Activated T-cell treated with anti-CD3 and anti-CD28 coated beads, Interleukin-2, amount 50 U/mL, for 72 hours (primary cell): ENCODE measurements around the gene AFF3. TPM values are rescaled to one million over a fixed set of nuclear protein-coding genes. Genes with fewer than 3 reads are reported as not detected.

ENCODE experiments used
- ATAC-seq, 2 donors: fragments of 150-1000 bp; cut with Tn5 transposase; replicated peaks in 1 of 2; 2 replicates each; pipeline ENCODE4 v1.10.0; 2021; ENCODE audit warnings: moderate library complexity in 2 of 2, mild to moderate bottlenecking in 1 of 2
- DNase-seq, 2 donors: peaks; one replicate each; pipeline ENCODE4 v3.0.0; 2021 to 2022; ENCODE audit warnings: mixed read lengths in 1 of 2
- H3K27ac Mint-ChIP-seq: one replicate; pipeline ENCODE4 v1.8.0; 2022; ENCODE audit warnings: mild to moderate bottlenecking, moderate library complexity, mixed read lengths
- H3K27me3 Mint-ChIP-seq: one replicate; pipeline ENCODE4 v1.8.0; 2022; ENCODE audit warnings: low read depth, mixed read lengths
- H3K36me3 Mint-ChIP-seq, 2 donors: one replicate each; pipeline ENCODE4 v1.8.0; 2022; ENCODE audit warnings: mixed read lengths in 2 of 2, mild to moderate bottlenecking in 1 of 2; ENCODE audit not compliant: insufficient read depth in 2 of 2
- H3K4me1 Mint-ChIP-seq: one replicate; pipeline ENCODE4 v1.8.0; 2022; ENCODE audit warnings: low read depth, mixed read lengths
- H3K4me3 Mint-ChIP-seq, 2 donors: one replicate each; pipeline ENCODE4 v1.8.0; 2022; ENCODE audit warnings: mild to moderate bottlenecking in 2 of 2, mixed read lengths in 2 of 2, moderate library complexity in 2 of 2
- H3K9me3 Mint-ChIP-seq, 2 donors: one replicate each; pipeline ENCODE4 v1.8.0; 2022; ENCODE audit warnings: mixed read lengths in 2 of 2
- total RNA-seq, 2 donors: library from RNA; stranded (reverse); gene quantifications; one replicate each; pipeline ENCODE4 v1.2.3, GENCODE V29; 2022

AFF3 gene
- total RNA-seq, 2 donors from 2014 or later: 0.39 to 2.6 TPM

DNA sequence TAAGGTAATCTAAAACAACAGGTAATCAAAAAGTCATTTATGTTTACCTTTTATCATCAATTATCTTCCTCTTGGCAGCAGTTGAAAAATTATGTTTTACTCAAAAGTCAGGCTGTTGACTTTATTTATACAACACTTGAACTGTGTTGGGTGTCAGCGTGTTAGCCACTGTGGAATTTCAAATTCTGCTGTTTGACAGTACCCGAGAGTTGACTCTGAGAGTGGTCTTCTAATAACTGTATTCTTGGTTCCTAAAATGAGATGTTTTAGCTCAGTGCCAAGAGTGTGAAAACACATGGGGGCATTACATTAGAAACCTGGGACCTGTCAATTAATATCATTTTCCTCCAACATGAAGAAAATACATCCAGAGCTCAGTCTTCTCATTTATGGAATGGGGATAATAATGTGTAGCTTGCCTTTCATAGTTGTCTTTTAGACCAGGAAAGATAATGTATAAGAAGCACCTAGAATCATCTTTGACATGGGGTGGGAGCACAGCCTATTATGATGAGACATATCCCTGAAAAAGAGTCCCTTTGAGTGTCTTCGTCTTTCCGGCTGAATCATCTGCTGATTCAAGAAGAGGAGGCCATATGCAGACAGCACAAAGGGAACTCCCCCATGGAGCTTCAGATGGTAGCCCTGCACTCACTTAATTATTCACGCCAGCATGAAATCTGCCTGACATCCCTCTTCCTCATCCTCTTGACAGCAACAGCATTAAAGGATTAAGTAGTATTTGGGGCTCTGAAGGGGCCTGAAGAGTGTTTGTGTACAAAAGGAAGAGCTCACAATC lies 89.1 kb downstream of the AFF3 start:
- Mint-ChIP-seq H3K27me3 (no peaks in the 10 kb centered on the region), H3K4me3 (no peak overlapping the region), H3K27ac (no peak overlapping the region), H3K9me3 (no peaks in the 10 kb centered on the region), H3K4me1 (peaks cover 15% of the 10 kb centered on the region), H3K36me3 (no peaks in the 10 kb centered on the region)
- DNase-seq: no peak
- ATAC-seq: no peak

DNA sequence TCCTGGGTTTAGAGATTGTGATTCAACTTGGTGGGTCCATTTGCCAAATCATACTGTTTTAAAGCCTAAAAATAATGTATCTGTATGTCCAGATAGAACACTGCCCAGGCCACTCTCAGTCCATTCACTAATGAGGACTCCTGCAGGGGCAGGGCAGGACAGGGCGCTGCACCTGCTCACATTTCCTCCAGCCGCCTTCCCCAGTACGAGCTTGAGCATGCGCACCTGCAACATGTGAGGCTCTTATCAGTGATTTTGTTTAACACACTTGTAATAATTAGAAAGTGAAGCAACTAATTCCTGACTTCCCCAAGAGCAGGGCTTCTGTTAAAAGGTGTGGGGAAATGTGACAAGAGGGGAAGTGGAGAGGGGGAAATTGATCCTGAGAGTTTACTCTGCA lies 89.7 kb downstream of the AFF3 start:
- H3K36me3 Mint-ChIP-seq: no peaks in the 10 kb centered on the region
- H3K9me3 Mint-ChIP-seq: no peaks in the 10 kb centered on the region
- H3K27me3 Mint-ChIP-seq: no peaks in the 10 kb centered on the region
- no peak for DNase-seq
- ATAC-seq: no peak
- H3K4me3 Mint-ChIP-seq: no peak overlapping the region
- no peak overlapping the region for H3K27ac Mint-ChIP-seq
- peaks cover 13% of the 10 kb centered on the region for H3K4me1 Mint-ChIP-seq

DNA sequence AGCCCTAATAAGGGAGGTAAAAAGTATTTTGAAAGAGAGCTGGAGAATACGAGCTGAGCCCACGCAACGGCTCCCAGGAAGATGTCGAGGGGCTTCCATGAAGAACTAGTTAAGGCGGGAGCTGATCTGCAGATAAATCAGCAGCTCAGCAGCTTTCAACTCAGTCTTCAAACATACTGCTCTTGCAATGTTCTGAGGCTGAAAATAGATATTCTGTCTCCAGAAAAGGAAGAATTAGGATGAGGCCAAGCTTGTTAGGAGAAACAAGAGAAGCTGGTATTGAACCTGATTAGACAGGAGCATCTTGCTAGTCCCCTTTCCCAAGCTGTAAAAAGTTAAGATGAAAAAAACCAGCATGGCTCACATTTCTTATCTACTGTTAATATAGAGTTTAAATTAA lies 91.1 kb downstream of the AFF3 start:
- peaks cover 8% of the 10 kb centered on the region for H3K4me1 Mint-ChIP-seq
- no peak overlapping the region for H3K4me3 Mint-ChIP-seq
- ATAC-seq (no peak), DNase-seq (no peak)
- H3K9me3 Mint-ChIP-seq: no peaks in the 10 kb centered on the region
- no peaks in the 10 kb centered on the region for H3K36me3 Mint-ChIP-seq
- H3K27ac Mint-ChIP-seq: no peak overlapping the region
- no peaks in the 10 kb centered on the region for H3K27me3 Mint-ChIP-seq

DNA sequence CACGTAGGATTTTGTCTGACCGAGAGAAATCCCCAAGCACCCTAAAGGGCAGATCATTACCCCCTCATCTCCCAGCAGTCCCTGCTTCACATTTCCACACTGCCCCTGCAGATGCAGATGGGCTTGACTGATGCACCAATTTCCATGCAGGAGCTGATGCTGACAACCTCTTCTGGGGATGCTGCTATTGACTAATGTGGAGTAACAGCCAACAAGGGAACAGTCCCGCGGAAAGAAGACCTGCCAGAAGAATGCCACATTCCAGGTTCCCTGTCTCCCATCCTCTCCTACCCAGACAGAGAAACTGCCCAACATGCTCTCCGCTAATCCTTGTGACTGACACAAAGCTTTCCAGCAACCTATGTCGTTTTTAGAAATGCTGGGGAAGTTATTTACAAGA lies 91.7 kb downstream of the AFF3 start:
- H3K4me3 Mint-ChIP-seq: no peak overlapping the region
- ATAC-seq (no peak), DNase-seq (no peak)
- no peaks in the 10 kb centered on the region for H3K36me3 Mint-ChIP-seq
- no peak overlapping the region for H3K27ac Mint-ChIP-seq
- no peaks in the 10 kb centered on the region for H3K27me3 Mint-ChIP-seq
- H3K4me1 Mint-ChIP-seq: peaks cover 8% of the 10 kb centered on the region
- no peaks in the 10 kb centered on the region for H3K9me3 Mint-ChIP-seq

DNA sequence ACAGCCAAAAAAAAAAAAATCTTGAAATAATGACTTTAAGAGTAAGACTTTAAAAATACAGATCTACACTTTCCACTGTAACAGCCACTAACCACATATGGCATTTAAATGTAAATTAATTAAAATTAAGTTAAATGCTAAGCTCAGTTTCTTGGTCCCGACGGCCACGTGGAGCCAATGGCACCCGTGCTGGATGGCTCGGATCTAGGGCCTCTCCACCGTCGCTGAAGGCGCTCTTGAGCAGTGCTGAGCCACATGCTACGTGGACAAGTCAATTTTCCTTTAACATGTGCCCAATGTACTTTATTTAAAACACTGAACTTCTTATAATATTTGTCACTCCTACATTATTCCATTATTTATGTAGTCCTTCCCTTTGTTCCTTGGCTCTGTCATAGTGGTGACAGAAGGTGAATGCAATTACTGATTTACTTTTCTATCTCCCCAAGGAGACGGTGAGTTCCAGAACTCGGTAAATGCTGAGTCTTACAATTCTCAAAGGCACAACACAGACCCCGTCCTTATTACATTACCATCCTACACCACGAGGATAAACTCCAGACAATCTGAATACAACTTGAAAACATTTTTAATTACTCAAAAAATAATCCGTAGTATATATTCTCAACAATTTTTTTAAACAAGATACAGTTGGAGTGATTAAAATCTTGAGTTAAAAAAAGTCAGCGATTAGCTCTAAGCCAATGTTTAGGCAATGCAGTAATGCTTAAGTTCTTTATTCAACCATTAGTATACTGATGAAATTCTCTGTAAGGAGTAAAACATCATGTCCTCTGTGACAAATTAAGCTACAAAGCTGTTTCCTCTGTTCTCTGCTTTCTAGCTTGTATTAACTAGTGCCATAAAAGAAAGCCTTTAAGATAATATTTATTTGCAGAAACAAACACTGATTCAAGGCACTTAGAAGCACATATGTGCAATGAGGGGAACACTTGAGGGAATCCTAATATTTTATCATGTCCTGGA lies 95.1 kb downstream of the AFF3 start:
- H3K27me3 Mint-ChIP-seq: no peaks in the 10 kb centered on the region
- H3K9me3 Mint-ChIP-seq: no peaks in the 10 kb centered on the region
- ATAC-seq (no peak), DNase-seq (no peak)
- no peak overlapping the region for H3K4me3 Mint-ChIP-seq
- no peaks in the 10 kb centered on the region for H3K4me1 Mint-ChIP-seq
- no peaks in the 10 kb centered on the region for H3K36me3 Mint-ChIP-seq
- no peak overlapping the region for H3K27ac Mint-ChIP-seq

DNA sequence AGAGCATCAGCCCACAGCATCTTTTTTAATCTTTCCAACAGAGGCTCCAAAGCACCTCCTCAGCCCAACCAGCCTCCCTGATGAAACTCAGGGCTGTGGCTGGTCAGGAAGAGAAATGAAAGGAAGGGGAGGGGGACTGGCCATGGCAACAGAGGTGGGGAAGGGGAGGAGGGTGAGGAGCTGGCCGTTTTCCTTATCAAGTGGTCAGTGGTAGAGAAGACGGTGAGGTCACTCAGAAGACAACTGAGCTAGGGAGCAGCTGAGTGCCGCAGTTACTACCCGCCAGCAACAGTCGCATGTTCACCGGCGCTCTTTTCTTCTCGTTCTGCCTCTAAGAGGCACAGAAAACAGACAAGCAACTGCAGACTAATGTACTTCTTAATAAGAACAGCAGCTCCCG lies 97.4 kb downstream of the AFF3 start:
- Mint-ChIP-seq H3K4me3 (no peak overlapping the region), H3K9me3 (no peaks in the 10 kb centered on the region), H3K27me3 (no peaks in the 10 kb centered on the region), H3K27ac (no peak overlapping the region), H3K4me1 (no peaks in the 10 kb centered on the region), H3K36me3 (no peaks in the 10 kb centered on the region)
- no peak for DNase-seq
- no peak for ATAC-seq

DNA sequence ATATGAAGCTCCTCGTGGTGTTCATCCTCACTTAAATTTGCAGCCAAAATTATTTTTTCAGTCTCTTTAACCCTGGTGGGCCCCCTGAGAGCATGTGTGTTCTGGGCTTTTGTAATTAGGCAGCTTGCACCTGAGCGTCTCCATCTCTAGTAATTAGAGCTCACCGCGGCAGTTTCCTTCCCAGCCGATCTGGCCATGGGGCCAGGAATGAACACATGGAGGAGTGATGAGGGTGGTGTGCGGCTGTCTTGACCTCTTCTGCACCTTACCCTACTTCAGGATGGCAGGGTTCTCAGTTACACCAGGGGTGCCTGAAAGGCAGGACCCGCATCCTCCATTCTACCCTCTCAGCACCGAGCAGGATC lies 98.5 kb downstream of the AFF3 start:
- no peak overlapping the region for H3K4me3 Mint-ChIP-seq
- ATAC-seq (no peak), DNase-seq (no peak)
- no peak overlapping the region for H3K27ac Mint-ChIP-seq
- H3K27me3 Mint-ChIP-seq: no peaks in the 10 kb centered on the region
- H3K9me3 Mint-ChIP-seq: no peaks in the 10 kb centered on the region
- H3K4me1 Mint-ChIP-seq: no peaks in the 10 kb centered on the region
- no peaks in the 10 kb centered on the region for H3K36me3 Mint-ChIP-seq

DNA sequence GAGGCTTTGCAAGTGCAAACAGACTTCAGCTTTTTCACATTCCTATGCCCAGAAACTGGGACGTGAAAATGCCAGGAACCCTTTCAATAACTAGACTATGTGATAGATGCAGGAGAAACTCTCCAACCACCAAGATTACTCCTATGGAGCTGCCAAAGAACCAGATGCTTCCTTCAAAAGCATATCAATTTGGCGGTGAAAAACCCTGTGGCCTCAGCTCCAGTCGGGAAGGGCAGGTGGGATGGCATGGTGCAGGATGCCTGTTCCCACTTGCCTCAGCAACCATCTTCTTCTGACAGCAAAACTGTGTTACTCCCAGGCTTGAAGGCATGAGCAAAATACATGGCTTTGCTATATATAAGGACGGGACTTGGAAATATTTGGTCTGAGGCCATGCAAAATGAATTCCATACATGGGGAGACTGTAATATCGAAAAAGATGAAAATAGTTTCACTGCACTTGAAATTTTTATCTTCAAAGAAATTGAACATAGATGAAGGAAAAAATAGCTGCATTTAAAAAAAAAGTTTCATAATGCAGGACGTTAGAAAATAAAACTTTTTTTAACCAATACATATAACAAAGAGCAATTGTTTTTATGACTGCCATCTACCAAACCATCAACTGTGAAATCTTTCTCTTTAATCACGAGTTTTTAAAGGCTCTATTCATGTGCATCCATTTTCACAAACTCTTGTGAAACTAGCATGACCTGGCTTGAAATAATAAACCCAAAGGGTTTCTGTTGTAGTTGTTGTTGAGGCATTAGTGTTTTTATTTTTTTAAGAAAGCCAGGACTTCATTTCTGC lies 99.1 kb downstream of the AFF3 start:
- H3K36me3 Mint-ChIP-seq: no peaks in the 10 kb centered on the region
- no peaks in the 10 kb centered on the region for H3K9me3 Mint-ChIP-seq
- H3K27ac Mint-ChIP-seq: no peak overlapping the region
- no peaks in the 10 kb centered on the region for H3K27me3 Mint-ChIP-seq
- ATAC-seq: no peak
- no peaks in the 10 kb centered on the region for H3K4me1 Mint-ChIP-seq
- no peak for DNase-seq
- no peak overlapping the region for H3K4me3 Mint-ChIP-seq

DNA sequence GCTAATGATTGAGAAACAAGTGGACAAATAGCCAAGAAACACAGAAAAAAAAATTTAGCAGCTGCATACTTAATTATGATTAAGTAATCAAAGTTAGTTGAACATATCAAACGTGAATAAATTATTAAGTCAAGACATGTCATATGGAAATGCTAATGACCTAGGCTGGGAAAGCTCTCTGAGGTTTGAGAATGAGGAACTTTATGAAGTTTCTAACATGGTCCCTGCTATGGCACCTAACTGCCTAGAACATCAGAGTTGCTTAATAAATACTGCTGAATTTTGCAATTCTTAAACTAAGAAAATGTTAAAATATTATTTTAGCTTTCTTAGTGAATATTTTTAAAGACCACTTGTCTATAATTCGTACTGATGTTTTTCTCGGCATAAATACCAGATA lies 99.8 kb downstream of the AFF3 start:
- Mint-ChIP-seq H3K9me3 (no peaks in the 10 kb centered on the region), H3K4me3 (no peak overlapping the region), H3K27ac (no peak overlapping the region), H3K4me1 (no peaks in the 10 kb centered on the region), H3K27me3 (no peaks in the 10 kb centered on the region), H3K36me3 (no peaks in the 10 kb centered on the region)
- ATAC-seq (no peak), DNase-seq (no peak)

DNA sequence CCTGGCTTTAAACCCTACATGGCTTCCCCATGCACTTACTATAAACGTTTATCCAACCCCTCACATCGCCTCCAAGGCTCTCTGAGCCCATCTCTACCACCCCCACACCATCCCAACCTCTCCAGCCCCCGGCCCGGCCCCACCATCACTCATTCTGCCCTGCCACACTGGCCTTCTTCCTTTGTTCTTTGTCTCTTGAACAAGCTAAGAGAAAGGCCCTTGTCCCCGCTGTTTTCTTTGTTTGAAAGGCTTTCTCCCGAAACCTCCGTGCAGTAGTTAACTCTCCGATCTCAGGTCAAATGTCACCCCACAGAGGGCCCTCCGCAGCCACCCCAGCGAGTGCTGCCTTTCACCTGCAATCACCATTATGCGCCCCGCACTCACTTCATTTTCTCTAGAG lies 100.4 kb downstream of the AFF3 start:
- no peaks in the 10 kb centered on the region for H3K27me3 Mint-ChIP-seq
- H3K4me3 Mint-ChIP-seq: no peak overlapping the region
- no peaks in the 10 kb centered on the region for H3K36me3 Mint-ChIP-seq
- no peaks in the 10 kb centered on the region for H3K9me3 Mint-ChIP-seq
- no peaks in the 10 kb centered on the region for H3K4me1 Mint-ChIP-seq
- no peak overlapping the region for H3K27ac Mint-ChIP-seq
- DNase-seq (no peak), ATAC-seq (no peak)

DNA sequence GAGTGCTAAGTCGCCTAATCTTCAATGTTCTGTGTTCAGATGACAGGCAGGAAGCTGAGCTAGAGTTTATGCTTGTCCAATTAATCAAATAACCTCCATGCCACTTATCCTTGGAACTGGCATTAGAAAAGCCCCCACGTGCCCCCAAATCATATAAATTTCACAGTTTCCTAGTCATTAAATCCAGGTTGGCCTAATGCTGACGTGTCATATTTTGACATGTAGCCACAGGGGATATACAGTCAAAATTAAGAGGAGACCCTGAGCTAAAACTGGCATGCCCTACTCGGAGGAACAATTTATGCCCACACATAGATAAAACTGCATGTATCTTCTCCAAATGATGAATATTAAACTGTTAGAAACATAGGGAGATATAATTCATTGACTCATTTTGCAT lies 101.0 kb downstream of the AFF3 start:
- H3K27me3 Mint-ChIP-seq: no peaks in the 10 kb centered on the region
- no peak for ATAC-seq
- no peaks in the 10 kb centered on the region for H3K36me3 Mint-ChIP-seq
- no peak overlapping the region for H3K27ac Mint-ChIP-seq
- H3K4me1 Mint-ChIP-seq: no peaks in the 10 kb centered on the region
- H3K9me3 Mint-ChIP-seq: no peaks in the 10 kb centered on the region
- no peak overlapping the region for H3K4me3 Mint-ChIP-seq
- DNase-seq: no peak

DNA sequence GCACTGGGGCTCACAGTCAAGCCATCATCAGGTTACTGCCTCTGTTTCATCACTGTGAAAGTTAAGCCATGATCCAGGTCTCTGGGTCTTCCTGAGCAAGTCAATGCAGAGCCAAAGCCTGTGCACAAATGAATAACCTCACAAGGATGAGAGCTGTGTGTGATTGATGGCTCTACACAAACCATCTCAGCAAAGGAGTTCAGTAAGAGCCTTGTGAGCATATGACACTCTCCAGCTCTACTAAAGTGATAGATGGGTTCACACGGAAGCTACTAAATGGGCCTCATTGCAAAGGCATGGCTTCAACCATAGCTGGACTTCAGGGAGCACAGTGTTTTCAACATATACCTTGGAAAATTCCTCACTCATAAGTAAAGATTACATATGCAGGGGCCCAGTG lies 101.5 kb downstream of the AFF3 start:
- DNase-seq (no peak), ATAC-seq (no peak)
- H3K27ac Mint-ChIP-seq: no peak overlapping the region
- no peaks in the 10 kb centered on the region for H3K27me3 Mint-ChIP-seq
- H3K4me1 Mint-ChIP-seq: no peaks in the 10 kb centered on the region
- H3K4me3 Mint-ChIP-seq: no peak overlapping the region
- H3K36me3 Mint-ChIP-seq: no peaks in the 10 kb centered on the region
- H3K9me3 Mint-ChIP-seq: no peaks in the 10 kb centered on the region
